HG03064 (cell line): ENCODE measurements around the gene ARHGAP32.

Experiments used
- ATAC-seq: cut with Tn5 transposase; IDR thresholded peaks from one replicate; pipeline ENCODE4 v1.9.1; 2021; ENCODE audit warnings: low read depth; ENCODE audit not compliant: unreplicated experiment

ARHGAP32 gene

DNA sequence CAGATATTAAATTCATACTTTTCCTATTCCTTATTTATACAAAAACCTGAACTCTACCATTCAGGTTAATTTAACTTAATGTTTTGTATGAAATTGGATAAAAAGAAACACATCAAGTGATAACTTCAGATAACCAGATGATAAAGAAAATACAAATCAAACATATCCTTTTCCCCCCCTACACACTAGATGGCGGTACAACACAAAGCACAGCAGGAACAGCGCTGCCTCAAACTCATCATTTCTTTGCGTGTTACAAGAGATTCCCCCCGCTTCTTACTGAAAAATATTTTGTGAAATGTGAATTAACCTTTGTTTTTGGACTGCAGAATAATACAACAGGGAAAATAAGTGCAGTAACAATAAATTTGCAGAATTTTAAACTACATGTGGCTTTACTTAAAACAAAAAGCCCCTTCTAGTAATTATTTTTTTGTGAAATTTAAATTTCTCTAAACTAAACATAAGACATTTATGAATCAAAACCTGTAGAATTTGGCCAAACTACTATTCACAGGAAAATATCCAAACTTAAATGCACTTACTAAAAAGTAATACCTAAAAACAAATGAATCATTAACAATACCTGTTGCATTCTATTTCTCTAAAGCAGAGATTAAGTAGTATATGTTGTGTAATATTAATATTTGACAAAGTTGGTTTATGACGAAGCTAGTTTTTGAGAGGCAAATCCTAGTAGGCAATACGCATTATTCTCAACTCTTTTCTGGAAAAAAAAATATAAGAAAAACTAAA lies 74.4 kb downstream of the ARHGAP32 start:
- ATAC-seq: no peak

DNA sequence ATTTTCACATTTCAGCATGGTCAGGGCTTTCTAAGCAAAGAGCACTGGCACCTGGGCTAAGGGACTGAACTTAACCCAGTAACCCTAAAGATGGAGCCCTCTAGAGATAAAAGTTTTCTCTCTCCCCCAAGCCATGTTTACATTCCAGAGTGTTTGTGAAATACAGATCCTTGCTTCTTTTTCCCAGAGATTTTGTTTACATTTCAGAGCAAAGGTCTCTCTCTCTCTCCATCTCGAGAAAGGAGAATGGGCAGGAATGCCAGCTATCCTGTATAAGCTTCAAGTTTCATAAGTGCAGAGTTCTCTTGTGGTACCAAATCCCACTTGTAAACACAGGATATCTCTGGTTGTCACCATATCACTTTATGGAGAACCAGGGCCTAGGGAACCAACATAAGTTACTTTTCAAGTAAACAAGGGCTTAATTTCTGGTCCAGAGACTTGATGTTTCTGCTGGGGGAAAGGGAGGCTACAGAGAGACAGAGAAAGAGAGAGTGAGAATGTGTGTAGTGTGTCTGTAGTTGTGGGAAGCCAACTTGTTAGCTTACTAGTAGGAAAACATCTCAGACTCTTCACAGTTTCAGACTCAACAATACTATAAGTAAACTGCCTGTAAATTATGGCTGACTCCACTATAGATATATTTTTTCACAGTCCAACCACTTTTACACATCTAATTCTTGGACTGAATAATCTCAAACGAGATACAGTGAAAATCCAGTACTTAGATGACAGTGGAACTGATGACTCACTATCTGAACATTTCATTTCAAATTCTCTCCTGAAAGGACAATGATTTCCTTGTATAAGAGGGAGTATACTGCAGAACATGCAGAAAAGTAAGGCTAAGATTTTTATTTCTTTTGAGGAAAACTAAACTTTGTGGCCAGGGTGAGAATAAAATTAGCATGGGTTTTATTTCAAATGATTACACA lies 76.2 kb downstream of the ARHGAP32 start:
- ATAC-seq: no peak

DNA sequence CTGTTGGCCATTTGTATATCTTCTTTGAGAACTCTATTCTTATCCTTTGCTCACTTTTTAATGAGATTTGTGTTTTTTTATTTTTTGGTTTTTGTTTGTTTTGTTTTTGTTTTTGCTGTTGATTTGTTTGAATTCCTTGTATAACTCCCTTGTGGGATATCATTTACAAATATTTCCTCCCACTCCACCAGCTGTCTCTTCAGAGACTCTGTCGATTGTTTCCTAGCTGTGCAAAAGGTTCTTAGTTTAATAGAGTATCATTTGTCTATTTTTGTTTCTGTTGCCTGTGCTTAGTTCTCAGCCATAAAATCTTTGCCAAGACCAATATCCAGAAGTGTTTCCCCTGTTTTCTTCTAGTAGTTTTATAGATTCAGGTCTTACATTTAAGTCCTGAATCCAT lies 82.4 kb downstream of the ARHGAP32 start:
- ATAC-seq: no peak

DNA sequence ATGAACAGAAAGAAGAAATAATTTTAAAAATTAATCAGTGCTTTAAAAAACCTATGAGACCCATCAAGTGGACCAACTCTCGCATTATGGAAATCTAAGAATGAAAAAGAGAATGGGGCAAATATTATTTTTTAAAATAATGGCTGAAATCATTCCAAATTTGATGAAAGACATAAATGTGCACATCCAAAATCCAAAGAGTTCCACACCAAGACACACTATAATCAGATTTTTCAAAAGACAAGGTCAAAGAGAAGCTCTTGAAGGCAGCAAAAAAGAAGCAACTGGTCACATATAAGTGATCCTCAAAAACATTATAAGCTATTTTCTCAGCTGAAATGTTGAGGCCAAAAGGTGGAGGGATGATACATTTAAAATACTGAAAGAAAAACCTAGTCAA lies 85.3 kb downstream of the ARHGAP32 start:
- no peak for ATAC-seq

DNA sequence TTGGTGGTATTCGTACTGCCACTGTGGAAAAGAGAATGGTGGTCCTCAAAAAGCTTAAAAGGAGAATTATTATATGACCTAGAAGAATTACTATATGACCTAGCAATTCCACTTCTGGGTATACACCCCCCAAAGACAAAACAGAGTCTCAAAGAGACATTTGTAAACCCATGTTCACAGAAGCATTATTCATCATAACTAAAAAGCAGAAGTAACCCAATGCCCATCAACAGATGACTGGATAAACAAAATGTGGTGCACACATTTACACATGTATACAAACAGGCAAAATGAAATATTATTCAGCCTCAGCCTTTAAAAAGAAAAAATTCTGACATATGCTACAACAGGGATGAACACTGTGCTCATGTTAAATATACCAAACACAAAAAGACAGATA lies 89.4 kb downstream of the ARHGAP32 start:
- no peak for ATAC-seq

DNA sequence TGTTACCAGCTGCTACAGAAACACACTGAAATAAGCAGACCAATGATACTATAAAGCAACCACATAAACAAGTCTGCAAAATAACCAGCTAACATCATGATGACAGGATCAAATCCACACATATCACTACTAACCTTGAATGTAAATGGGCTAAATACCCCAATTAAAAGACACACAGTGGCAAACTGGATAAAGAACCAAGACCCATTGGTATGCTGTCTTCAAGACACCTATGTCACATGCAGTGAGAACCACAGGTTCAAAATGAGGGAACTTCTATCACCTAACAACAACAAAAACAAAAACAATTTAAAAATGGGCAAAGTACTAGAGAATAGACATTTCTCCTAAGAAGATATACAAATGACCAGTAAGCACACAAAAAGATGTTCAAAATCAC lies 89.9 kb downstream of the ARHGAP32 start:
- ATAC-seq: no peak

GRCh38 chr11:129093283-129093682 lies 98.8 kb downstream of the ARHGAP32 start:
- no peak for ATAC-seq

DNA sequence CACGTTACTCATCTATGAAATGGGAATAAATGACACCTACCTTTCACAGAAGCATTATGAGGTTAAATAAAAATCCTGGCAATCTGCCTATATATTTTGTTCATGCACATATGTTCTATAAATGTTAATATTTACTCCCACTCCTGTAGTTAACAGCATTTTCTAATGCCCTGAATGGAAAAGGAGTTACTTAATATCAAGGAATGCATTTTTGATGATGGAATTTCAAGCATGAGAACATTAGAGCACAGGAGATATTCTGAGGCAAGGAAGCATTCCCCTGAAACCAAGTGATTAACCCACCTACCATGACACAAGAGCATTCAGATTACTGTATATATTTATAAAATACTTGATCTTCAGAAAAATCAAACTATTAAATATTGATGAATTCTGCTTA lies 102.1 kb downstream of the ARHGAP32 start:
- no peak for ATAC-seq

- no peak for ATAC-seq
Observed at GRCh38 chr11:129089279-129089678, 102.8 kb downstream of the ARHGAP32 start.

DNA sequence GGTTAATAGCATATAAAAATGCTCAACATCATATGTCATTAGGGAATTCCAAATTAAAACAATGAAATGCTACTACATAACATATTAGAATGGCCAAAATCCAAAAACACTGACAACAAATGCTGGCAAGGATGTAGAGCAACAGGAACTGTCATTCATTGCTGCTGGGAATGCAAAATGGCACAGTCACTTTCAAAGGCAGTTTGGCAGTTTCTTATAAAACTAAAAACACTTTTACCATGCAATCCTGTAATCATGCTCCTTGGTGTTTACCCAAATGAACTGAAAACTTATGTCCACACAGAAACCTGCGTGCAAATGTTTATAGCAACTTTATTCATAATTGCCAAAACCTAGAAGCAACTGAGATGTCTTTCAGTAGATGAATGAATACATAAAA lies 105.1 kb downstream of the ARHGAP32 start:
- ATAC-seq: no peak

DNA sequence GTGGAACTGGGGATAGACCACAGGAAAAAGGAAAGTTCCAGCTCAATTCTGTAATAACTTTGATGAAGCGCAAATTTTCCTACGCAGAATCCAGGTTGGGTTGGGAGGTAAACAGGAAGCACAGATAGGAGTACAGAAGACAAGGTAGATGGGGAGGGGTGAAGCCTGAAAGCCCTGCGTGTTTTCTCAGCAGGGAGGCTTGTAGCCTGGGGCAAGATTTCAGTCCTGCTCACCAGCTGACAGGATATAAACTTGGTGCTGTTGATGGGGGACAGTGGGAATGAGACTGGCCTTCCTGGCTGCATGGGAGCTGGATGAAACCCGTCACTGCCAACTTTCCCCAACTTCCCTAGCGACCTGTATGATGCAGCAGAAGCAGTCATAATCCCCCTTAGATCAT lies 114.9 kb downstream of the ARHGAP32 start:
- no peak for ATAC-seq

- ATAC-seq: no peak
Observed at GRCh38 chr11:129075757-129076156, 116.4 kb downstream of the ARHGAP32 start.

GRCh38 chr11:129067454-129067853 lies 124.7 kb downstream of the ARHGAP32 start:
- no peak for ATAC-seq

DNA sequence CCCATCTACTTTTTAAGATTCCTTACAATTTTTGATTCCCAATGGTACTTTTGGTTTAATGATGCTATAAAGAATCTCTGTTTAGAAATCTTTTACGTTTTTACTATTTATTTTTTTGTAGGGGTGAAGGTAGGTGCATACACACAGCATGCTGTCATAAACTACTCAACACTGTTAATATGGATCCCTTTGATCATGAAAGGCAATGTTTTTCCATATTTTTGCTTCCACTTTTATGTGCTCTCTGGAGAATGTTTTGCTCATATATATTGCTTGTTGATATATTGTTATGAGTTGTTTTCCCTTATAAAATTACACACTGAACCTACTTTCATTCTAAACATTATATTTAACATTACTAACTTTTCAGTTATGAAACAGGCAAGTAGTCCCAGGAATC lies 125.9 kb downstream of the ARHGAP32 start:
- ATAC-seq: no peak

DNA sequence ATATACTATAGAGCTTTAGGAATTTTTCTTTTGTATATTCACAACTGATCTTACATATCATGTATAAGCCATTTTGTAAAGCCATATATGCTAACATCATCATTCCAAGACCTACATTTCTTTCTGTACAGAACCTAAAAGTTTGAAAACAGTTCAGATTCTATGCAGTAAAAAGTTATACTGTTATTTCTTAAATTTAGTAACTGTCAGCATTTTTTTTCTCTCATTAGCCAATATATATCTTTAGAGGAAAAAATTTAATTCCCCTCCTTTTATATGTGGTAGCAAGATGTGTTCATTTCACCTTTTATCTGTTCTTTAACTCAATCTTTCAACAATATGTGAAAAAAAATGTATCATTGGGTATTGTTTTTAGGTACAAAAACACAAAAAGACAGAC lies 129.0 kb downstream of the ARHGAP32 start:
- no peak for ATAC-seq

- ATAC-seq: no peak
Observed at GRCh38 chr11:129061492-129062230, 130.5 kb downstream of the ARHGAP32 start.

GRCh38 chr11:129056916-129057315 lies 135.2 kb downstream of the ARHGAP32 start:
- no peak for ATAC-seq

GRCh38 chr11:129055196-129055595 lies 136.9 kb downstream of the ARHGAP32 start:
- no peak for ATAC-seq

- ATAC-seq: no peak
Observed at GRCh38 chr11:129048911-129049310, 143.2 kb downstream of the ARHGAP32 start.

DNA sequence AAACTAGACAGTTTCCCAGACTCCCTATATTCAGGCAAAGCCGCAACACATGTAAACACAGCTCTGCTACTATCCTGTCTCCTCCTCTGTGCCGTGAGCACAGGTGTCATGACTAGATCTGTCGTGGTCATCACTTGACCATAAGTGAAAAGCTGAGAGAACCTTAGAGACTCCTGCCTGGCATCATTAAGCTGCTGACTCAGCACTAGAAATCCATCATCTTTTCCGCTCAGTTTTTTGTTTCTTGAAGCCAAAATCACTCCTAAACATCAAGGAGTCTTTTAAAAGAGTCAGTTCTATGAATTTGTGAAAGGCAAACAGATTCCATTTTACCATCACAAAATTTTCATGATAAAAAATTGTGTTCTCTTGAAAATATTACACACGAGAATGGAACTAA lies 147.0 kb downstream of the ARHGAP32 start:
- no peak for ATAC-seq

DNA sequence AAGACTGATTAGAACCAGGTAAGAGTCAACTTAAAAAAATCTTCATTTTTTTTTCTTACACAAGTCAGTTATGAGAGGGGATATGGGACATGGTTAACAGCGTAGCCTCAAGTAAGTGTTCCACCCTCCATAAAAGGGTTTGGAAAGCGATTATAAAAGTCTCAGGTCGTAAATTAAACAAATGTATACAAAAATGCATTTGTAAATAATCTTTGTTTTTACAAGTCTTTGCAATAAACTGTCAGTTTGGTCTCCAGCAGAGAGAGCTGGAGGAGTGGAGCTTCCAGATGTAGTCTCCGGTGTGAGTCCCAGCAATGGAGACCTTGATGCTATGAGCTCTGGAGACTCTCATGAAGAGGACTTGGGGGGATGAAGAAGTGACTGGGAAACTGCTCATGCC lies 149.6 kb downstream of the ARHGAP32 start:
- no peak for ATAC-seq
